SKM-1 treated with dmso at 0.1 percent for 144 hours (cell line): Measurements from ENCODE around the gene SELENOO.

Source experiments
- DNase-seq: peaks from one replicate; lab custom pipeline; 2025; ENCODE audit not compliant: unreplicated experiment; lab: John Stamatoyannopoulos, UW

Gene SELENOO

GRCh38 chr22:50264104-50264745 is 63.4 kb downstream of the SELENOO start:
- DNase-seq: no peak

GRCh38 chr22:50264946-50265669 is 64.3 kb downstream of the SELENOO start:
- DNase-seq: no peak

GRCh38 chr22:50266994-50267393 is 66.2 kb downstream of the SELENOO start:
- no peak for DNase-seq
